Lower leg skin (tissue), 4 donors: Measurements from ENCODE around the gene ESRRB. TPM values are rescaled to one million over a fixed set of nuclear protein-coding genes. Genes with fewer than 3 reads are reported as not detected.

Experiments used
- DNase-seq, 2 donors: peaks; one replicate each; pipeline ENCODE4 v3.0.0-alpha.2; 2019; ENCODE audit warnings: low spot score in 2 of 2
- H3K4me3 ChIP-seq: fragments of 200-600 bp; sonication (generic); 2 replicates; pipeline ENCODE4 v1.5.1; 2017; ENCODE audit warnings: mild to moderate bottlenecking, low read depth; ENCODE audit not compliant: poor library complexity, severe bottlenecking
- POLR2A ChIP-seq, 2 donors: fragments of 450-650 bp; IDR thresholded peaks; one replicate each; pipeline ENCODE4 v1.6.1; 2016 to 2017; ENCODE audit warnings: antibody characterized with exemption in 2 of 2, mild to moderate bottlenecking in 1 of 2, moderate library complexity in 1 of 2
- WGBS, 2 donors: methylation state at CpG; one replicate each; pipeline ENCODE4 v1.1.5; 2018; 5-methylcytosine and 5-hydroxymethylcytosine counted together
- intact Hi-C: fragments of 100-400 bp; cut with DNase I; formaldehyde crosslinking; loops from one replicate; pipeline ENCODE4 v1.15.0; 2023; ENCODE audit warnings: low total_unique reads
- total RNA-seq, 4 donors: library from RNA; depleted of rRNA; stranded (reverse); fragments of >200 nt; gene quantifications; one replicate each; pipeline ENCODE4 v1.1.0, GENCODE V29; 2016
- TF ChIP-seq, protein P1 (sequence below), 3 donors: fragments of 450-650 bp; IDR thresholded peaks; one replicate each; pipeline ENCODE4 v1.5.1; 2016; ENCODE audit warnings: antibody characterized with exemption in 3 of 3, mild to moderate bottlenecking in 3 of 3, moderate library complexity in 2 of 3

ESRRB gene
- total RNA-seq, 4 donors from 2014 or later = 0.08 to 1.1 (median 0.19) TPM; not detected in 1

DNA sequence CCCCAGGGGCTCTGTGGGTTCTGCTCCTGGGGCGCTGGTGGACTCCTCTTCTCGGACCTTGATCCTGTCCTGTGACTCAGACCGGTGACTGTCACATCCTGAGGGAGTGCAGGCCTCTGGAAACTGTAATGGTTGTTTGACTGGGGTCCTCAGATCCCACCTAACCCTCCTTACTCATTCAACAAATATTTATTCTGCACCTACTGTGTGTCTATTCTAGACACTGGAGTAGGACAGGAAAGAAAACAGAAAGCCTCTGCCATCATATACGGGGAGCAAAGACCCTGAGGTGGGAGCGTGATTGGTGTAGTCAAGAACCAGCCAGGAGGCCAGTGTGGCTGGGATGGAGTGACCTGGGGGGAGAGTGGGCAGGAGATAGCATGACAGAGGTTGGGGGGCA, 47.6 kb downstream of the ESRRB start:
- no peak for DNase-seq
- no peak overlapping the region for H3K4me3 ChIP-seq
- 89 to 93% methylated on average over 5 of the region's 5 CpGs for WGBS, 2 donors
- TF ChIP-seq, protein P1, sequence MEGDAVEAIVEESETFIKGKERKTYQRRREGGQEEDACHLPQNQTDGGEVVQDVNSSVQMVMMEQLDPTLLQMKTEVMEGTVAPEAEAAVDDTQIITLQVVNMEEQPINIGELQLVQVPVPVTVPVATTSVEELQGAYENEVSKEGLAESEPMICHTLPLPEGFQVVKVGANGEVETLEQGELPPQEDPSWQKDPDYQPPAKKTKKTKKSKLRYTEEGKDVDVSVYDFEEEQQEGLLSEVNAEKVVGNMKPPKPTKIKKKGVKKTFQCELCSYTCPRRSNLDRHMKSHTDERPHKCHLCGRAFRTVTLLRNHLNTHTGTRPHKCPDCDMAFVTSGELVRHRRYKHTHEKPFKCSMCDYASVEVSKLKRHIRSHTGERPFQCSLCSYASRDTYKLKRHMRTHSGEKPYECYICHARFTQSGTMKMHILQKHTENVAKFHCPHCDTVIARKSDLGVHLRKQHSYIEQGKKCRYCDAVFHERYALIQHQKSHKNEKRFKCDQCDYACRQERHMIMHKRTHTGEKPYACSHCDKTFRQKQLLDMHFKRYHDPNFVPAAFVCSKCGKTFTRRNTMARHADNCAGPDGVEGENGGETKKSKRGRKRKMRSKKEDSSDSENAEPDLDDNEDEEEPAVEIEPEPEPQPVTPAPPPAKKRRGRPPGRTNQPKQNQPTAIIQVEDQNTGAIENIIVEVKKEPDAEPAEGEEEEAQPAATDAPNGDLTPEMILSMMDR (IDR thresholded peaks at IDR 0.05) = no peak
- no peak for TF ChIP-seq POLR2A (IDR thresholded peaks at IDR 0.05)
- intact Hi-C loops = no loop called here

DNA sequence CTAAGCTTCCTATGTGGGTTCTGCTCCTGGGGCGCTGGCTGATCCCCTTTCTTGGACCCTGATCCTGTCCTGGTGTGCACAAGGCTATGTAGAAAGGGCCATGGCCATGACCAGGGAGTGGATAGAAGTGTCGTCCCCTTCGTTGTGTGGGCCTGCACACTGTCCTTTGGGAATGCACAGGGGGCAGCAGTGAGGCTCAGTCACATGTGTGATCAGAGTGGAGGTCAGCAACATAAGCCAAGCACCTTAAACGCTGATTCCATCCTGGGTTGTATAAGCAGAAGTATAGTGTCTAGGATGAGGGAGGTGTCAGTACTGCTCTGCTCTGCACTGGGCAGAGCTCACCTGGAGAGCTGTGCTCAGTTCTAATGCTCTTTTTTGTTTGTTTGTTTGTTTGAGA, 48.4 kb downstream of the ESRRB start:
- intact Hi-C loops = no loop called here
- no peak for DNase-seq
- no peak overlapping the region for H3K4me3 ChIP-seq
- 78 to 82% methylated on average over 4 of the region's 4 CpGs for WGBS, 2 donors
- no peak for TF ChIP-seq POLR2A (IDR thresholded peaks at IDR 0.05)
- TF ChIP-seq, protein P1 (IDR thresholded peaks at IDR 0.05) = no peak

DNA sequence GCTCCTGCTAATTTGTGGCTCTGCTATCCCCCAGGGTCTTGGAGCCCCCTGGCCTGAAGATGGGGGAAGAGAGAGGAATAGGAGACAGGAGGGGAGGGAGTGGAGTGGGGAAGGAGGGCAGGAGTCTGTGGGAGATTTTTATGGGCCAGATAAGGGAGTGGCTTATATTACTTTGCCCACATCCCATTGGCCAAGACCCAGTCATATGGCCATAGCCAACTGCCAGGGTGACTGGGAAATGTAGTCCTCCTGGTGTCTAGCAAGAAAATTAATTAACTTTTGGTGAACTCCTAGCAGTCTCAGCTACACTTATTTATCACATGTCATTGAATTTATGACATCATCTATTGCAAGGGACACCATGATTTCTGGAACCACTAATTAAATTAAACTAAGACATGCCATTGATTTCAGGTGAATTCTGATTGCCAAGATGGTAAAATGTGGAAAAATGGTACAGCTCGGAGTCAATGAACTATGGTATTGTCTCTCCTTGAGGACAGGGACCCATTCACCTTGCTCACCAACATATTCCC, 50.3 kb downstream of the ESRRB start:
- intact Hi-C loops = no loop called here
- 85 to 100% methylated on average over 1 of the region's 1 CpG for WGBS, 2 donors
- no peak overlapping the region for H3K4me3 ChIP-seq
- DNase-seq = no peak
- TF ChIP-seq, protein P1 (IDR thresholded peaks at IDR 0.05) = no peak
- TF ChIP-seq POLR2A (IDR thresholded peaks at IDR 0.05) = no peak

DNA sequence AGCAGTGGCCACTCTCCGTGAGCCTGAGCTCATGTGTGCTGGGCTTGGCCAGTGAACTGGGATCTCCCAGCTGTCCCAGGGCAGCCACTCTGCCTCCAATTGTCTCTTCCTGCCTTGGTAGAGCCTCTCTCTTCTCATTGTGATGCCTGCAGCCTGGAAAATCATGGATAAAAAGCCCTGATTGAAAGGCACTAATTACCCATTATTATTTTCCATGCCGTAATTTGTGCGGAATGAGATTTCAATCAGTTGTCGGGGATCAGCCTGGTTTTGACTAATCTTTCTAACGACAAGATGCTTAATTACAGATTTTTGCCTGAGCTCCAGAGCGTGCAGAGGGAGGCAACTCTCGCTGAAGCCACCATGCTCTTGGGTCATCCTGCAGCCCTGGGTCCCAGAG, 52.7 kb downstream of the ESRRB start:
- TF ChIP-seq, protein P1 (IDR thresholded peaks at IDR 0.05) = no peak
- TF ChIP-seq POLR2A (IDR thresholded peaks at IDR 0.05) = no peak
- intact Hi-C loops = no loop called here
- H3K4me3 ChIP-seq = no peak overlapping the region
- DNase-seq = no peak
- 74 to 80% methylated on average over 7 of the region's 7 CpGs for WGBS, 2 donors

DNA sequence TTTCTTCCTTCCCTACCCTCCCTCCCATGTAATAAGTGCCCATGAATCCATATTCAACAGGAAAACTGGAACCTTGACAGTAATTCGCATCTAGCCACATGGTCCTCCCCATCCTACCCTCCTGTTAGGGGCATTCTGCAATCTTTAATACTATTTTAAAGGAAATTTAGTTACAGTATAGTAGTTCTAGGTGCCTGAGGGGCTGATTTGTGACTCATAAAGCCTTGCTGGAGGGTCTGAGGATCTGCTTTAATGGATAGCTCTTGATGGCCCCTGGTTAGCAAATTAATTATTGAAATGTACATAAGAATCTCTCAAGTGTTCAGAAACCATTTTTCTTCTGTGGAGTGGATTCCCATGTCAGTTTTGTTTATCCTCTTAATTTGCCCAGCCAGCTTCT, 54.1 kb downstream of the ESRRB start:
- H3K4me3 ChIP-seq = no peak overlapping the region
- TF ChIP-seq POLR2A (IDR thresholded peaks at IDR 0.05) = no peak
- TF ChIP-seq, protein P1 (IDR thresholded peaks at IDR 0.05) = no peak
- intact Hi-C loops = no loop called here
- 83 to 91% methylated on average over 1 of the region's 1 CpG for WGBS, 2 donors
- no peak for DNase-seq

DNA sequence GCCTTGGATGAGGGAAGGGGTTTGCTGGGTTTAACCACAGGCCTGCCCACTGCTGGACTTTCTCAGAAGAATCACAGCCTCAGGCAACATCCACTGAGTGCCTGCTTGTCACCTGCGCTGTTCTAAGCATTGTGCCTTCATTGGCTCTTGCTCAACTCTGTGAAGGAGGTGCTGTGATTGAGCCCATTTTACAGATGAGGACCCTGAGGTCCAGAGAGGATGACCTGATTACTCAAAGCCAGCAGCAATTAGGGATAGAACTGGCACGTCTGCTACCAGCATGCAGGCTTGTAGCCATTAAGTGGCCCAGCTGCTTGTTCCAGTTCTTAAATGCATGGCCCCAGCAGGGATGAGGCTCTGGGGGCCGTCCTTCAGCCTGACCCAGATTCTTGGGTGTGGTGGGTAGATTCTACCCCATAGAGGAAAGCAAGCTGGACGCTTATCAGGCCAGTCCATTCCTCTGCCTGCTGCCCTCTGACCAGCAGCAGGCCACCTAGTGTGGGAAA, 54.6 kb downstream of the ESRRB start:
- H3K4me3 ChIP-seq = no peak overlapping the region
- intact Hi-C loops = no loop called here
- no peak for DNase-seq
- 74 to 92% methylated on average over 4 of the region's 4 CpGs for WGBS, 2 donors
- TF ChIP-seq, protein P1 (IDR thresholded peaks at IDR 0.05) = no peak
- TF ChIP-seq POLR2A (IDR thresholded peaks at IDR 0.05) = no peak
